IPS-20b (cell line): ENCODE data around the gene FGF2.

Source experiments
- H3K27ac ChIP-seq: one replicate; pipeline ENCODE4 v1.5.1; 2013; ENCODE audit warnings: low read length
- H3K27me3 ChIP-seq: 2 replicates; pipeline ENCODE4 v1.6.1; 2013; ENCODE audit warnings: mild to moderate bottlenecking, low read length, inconsistent platforms; ENCODE audit not compliant: insufficient read depth
- H3K36me3 ChIP-seq: 2 replicates; pipeline ENCODE4 v1.6.1; 2013; ENCODE audit warnings: low read depth, mild to moderate bottlenecking, inconsistent platforms, low read length, moderate library complexity; ENCODE audit not compliant: insufficient read depth
- H3K4me1 ChIP-seq: 2 replicates; pipeline ENCODE4 v1.6.1; 2013; ENCODE audit warnings: mild to moderate bottlenecking, control low read depth, inconsistent platforms, low read length, moderate library complexity; ENCODE audit not compliant: insufficient read depth
- H3K4me3 ChIP-seq: 2 replicates; pipeline ENCODE4 v1.5.1; 2013; ENCODE audit warnings: mild to moderate bottlenecking, low read length, inconsistent platforms
- H3K9ac ChIP-seq: 2 replicates; pipeline ENCODE4 v1.6.1; 2013; ENCODE audit warnings: low read depth, mild to moderate bottlenecking, inconsistent platforms, low read length, moderate library complexity
- H3K9me3 ChIP-seq: 2 replicates; pipeline ENCODE4 v1.6.1; 2013; ENCODE audit warnings: mild to moderate bottlenecking, low read depth, low read length, inconsistent platforms; ENCODE audit not compliant: insufficient read depth

The FGF2 gene

GRCh38 chr4:122816476-122816875 is 10.2 kb upstream of the FGF2 start:
- Histone ChIP-seq H3K27ac (no peak overlapping the region), H3K9me3 (no peaks in the 10 kb centered on the region), H3K36me3 (no peaks in the 10 kb centered on the region), H3K27me3 (no peaks in the 10 kb centered on the region), H3K4me1 (peaks cover 3% of the 10 kb centered on the region; the same call in 1 of the 2 replicates), H3K9ac (no peak overlapping the region), H3K4me3 (no peak overlapping the region)

- Histone ChIP-seq H3K36me3 (no peaks in the 10 kb centered on the region), H3K27ac (no peak overlapping the region), H3K4me1 (peaks cover 6% of the 10 kb centered on the region), H3K9ac (no peak overlapping the region), H3K9me3 (no peaks in the 10 kb centered on the region), H3K4me3 (no peak overlapping the region), H3K27me3 (no peaks in the 10 kb centered on the region)
Measured at GRCh38 chr4:122819708-122820449, 6.8 kb upstream of the FGF2 start.

- Histone ChIP-seq H3K4me1 (peaks cover 10% of the 10 kb centered on the region), H3K9ac (no peak overlapping the region), H3K27me3 (peaks cover 5% of the 10 kb centered on the region; the same call in 1 of the 2 replicates), H3K9me3 (no peaks in the 10 kb centered on the region), H3K4me3 (no peak overlapping the region), H3K36me3 (no peaks in the 10 kb centered on the region), H3K27ac (no peak overlapping the region)
Measured at GRCh38 chr4:122821092-122821491, 5.5 kb upstream of the FGF2 start.

- Histone ChIP-seq H3K9me3 (no peaks in the 10 kb centered on the region), H3K4me3 (no peak overlapping the region), H3K27ac (no peak overlapping the region), H3K9ac (no peak overlapping the region), H3K4me1 (peaks cover 10% of the 10 kb centered on the region), H3K36me3 (no peaks in the 10 kb centered on the region), H3K27me3 (peaks cover 5% of the 10 kb centered on the region; the same call in 1 of the 2 replicates)
Measured at GRCh38 chr4:122822466-122822865, 4.2 kb upstream of the FGF2 start.

- Histone ChIP-seq H3K4me3 (no peak overlapping the region), H3K9me3 (no peaks in the 10 kb centered on the region), H3K27ac (no peak overlapping the region), H3K27me3 (peaks cover 5% of the 10 kb centered on the region; the same call in 1 of the 2 replicates), H3K36me3 (no peaks in the 10 kb centered on the region), H3K9ac (no peak overlapping the region), H3K4me1 (peaks cover 10% of the 10 kb centered on the region)
Measured at GRCh38 chr4:122823476-122823875, 3.2 kb upstream of the FGF2 start.

GRCh38 chr4:122824616-122825015 is 2.0 kb upstream of the FGF2 start:
- Histone ChIP-seq H3K27me3 (peaks cover 5% of the 10 kb centered on the region; the same call in 1 of the 2 replicates), H3K4me1 (peaks cover 14% of the 10 kb centered on the region), H3K9me3 (no peaks in the 10 kb centered on the region), H3K4me3 (no peak overlapping the region), H3K36me3 (peaks cover 9% of the 10 kb centered on the region), H3K9ac (no peak overlapping the region), H3K27ac (no peak overlapping the region)

GRCh38 chr4:122826079-122826527 is 528 bp upstream of the FGF2 start:
- peaks cover 26% of the 10 kb centered on the region for H3K4me1 ChIP-seq
- no peak overlapping the region for H3K27ac ChIP-seq
- peaks cover 5% of the 10 kb centered on the region; the same call in 1 of the 2 replicates for H3K27me3 ChIP-seq
- H3K9me3 ChIP-seq: no peaks in the 10 kb centered on the region
- H3K9ac ChIP-seq: peak overlapping the region; percentile 84
- peaks cover 23% of the 10 kb centered on the region for H3K36me3 ChIP-seq
- H3K4me3 ChIP-seq: peak overlapping the region; percentile 85

GRCh38 chr4:122827258-122827878 is 737 bp downstream of the FGF2 start:
- Histone ChIP-seq H3K9me3 (no peaks in the 10 kb centered on the region), H3K9ac (peak overlapping the region; percentile 99), H3K27ac (peak overlapping the region; percentile 90), H3K4me3 (peak overlapping the region; percentile 90), H3K4me1 (peaks cover 36% of the 10 kb centered on the region), H3K27me3 (peaks cover 5% of the 10 kb centered on the region; the same call in 1 of the 2 replicates), H3K36me3 (peaks cover 34% of the 10 kb centered on the region)

GRCh38 chr4:122827879-122828601 is 1.4 kb downstream of the FGF2 start:
- Histone ChIP-seq H3K9ac (peak overlapping the region; percentile 99), H3K4me3 (peak overlapping the region; percentile 90), H3K36me3 (peaks cover 41% of the 10 kb centered on the region), H3K4me1 (peaks cover 42% of the 10 kb centered on the region), H3K27ac (peak overlapping the region; percentile 90), H3K9me3 (no peaks in the 10 kb centered on the region), H3K27me3 (peaks cover 5% of the 10 kb centered on the region; the same call in 1 of the 2 replicates)

GRCh38 chr4:122830426-122831095 is 3.9 kb downstream of the FGF2 start:
- peak overlapping the region; percentile 90 for H3K4me3 ChIP-seq
- H3K9me3 ChIP-seq: no peaks in the 10 kb centered on the region
- H3K9ac ChIP-seq: peak overlapping the region; percentile 99
- peaks cover 2% of the 10 kb centered on the region; the same call in 1 of the 2 replicates for H3K27me3 ChIP-seq
- peaks cover 55% of the 10 kb centered on the region for H3K4me1 ChIP-seq
- no peak overlapping the region for H3K27ac ChIP-seq
- peaks cover 57% of the 10 kb centered on the region for H3K36me3 ChIP-seq

GRCh38 chr4:122831515-122832196 is 5.0 kb downstream of the FGF2 start:
- Histone ChIP-seq H3K9me3 (no peaks in the 10 kb centered on the region), H3K36me3 (peaks cover 67% of the 10 kb centered on the region), H3K27ac (no peak overlapping the region), H3K9ac (no peak overlapping the region), H3K4me3 (peak overlapping the region; percentile 90; the same call in 1 of the 2 replicates), H3K4me1 (peaks cover 55% of the 10 kb centered on the region), H3K27me3 (no peaks in the 10 kb centered on the region)
